HepG2 (cell line): ENCODE measurements around the gene POLR1H. TPM values are rescaled to one million over a fixed set of nuclear protein-coding genes. Genes with fewer than 3 reads are reported as not detected.
A peak's percentile ranks its signal among the peaks of the same experiment; 100 is the strongest.

Experiments
- ATM ChIP-seq: fragments of 450-650 bp; IDR thresholded peaks from 2 replicates; pipeline ENCODE4 v1.7.1; 2017; ENCODE audit warnings: mild to moderate bottlenecking, borderline replicate concordance
- CREB1 ChIP-seq, 2 experiments: fragments of 450-650 bp in 1 of 2; IDR thresholded peaks; 2 replicates each; pipeline ENCODE4 v1.6.1; 2016 to 2017; ENCODE audit warnings: control low read depth in 1 of 2, mild to moderate bottlenecking in 1 of 2, missing compliant biosample characterization in 1 of 2, missing genetic modification characterization in 1 of 2
- DMAP1 ChIP-seq: IDR thresholded peaks from 2 replicates; pipeline ENCODE4 v1.6.1; 2016
- ETV5 ChIP-seq: IDR thresholded peaks from 2 replicates; pipeline ENCODE4 v1.6.1; 2018; ENCODE audit warnings: missing biosample characterization, missing genetic modification reagents, inconsistent platforms, borderline replicate concordance
- GATAD2A ChIP-seq: IDR thresholded peaks from 2 replicates; pipeline ENCODE4 v1.6.1; 2016
- GTF2F1 ChIP-seq: fragments of 150-350 bp; IDR thresholded peaks from 2 replicates; pipeline ENCODE4 v1.6.1; 2014; ENCODE audit warnings: low read length
- HOXA9 ChIP-seq: sonication (generic); formaldehyde crosslinking; IDR thresholded peaks from 2 replicates; pipeline ENCODE4 v1.8.1; 2022; ENCODE audit warnings: missing genetic modification reagents, mild to moderate bottlenecking, moderate library complexity, borderline replicate concordance
- MATR3 ChIP-seq: sonication (generic); formaldehyde crosslinking; IDR thresholded peaks from 2 replicates; pipeline ENCODE4 v1.4.0; 2020; ENCODE audit warnings: missing genetic modification reagents
- MIER2 ChIP-seq: IDR thresholded peaks from 2 replicates; pipeline ENCODE4 v1.6.1; 2016; ENCODE audit warnings: missing biosample characterization, missing genetic modification reagents
- RBM39 ChIP-seq: fragments of 200-400 bp; formaldehyde crosslinking; IDR thresholded peaks from one replicate; pipeline ENCODE4 v1.6.1; 2018; ENCODE audit warnings: antibody characterized with exemption, mild to moderate bottlenecking, low read depth, low read length; ENCODE audit not compliant: poor library complexity, severe bottlenecking
- RCOR2 ChIP-seq: IDR thresholded peaks from 2 replicates; pipeline ENCODE4 v1.6.1; 2016; ENCODE audit warnings: missing biosample characterization, missing genetic modification reagents
- SETDB1 ChIP-seq: sonication (generic); formaldehyde crosslinking; IDR thresholded peaks from 2 replicates; pipeline ENCODE4 v1.5.1; 2020; ENCODE audit warnings: missing genetic modification reagents, mild to moderate bottlenecking, borderline replicate concordance
- SP5 ChIP-seq: IDR thresholded peaks from 2 replicates; pipeline ENCODE4 v1.6.1; 2016; ENCODE audit warnings: low read depth, borderline replicate concordance
- THAP8 ChIP-seq: sonication (generic); formaldehyde crosslinking; IDR thresholded peaks from 2 replicates; pipeline ENCODE4 v1.5.1; 2020; ENCODE audit warnings: missing genetic modification reagents, mild to moderate bottlenecking, borderline replicate concordance
- ZFP37 ChIP-seq: sonication (generic); formaldehyde crosslinking; IDR thresholded peaks from 2 replicates; pipeline ENCODE4 v1.4.0; 2020; ENCODE audit warnings: missing genetic modification reagents, borderline replicate concordance
- ZNF333 ChIP-seq: sonication (generic); formaldehyde crosslinking; IDR thresholded peaks from 2 replicates; pipeline ENCODE4 v1.4.0; 2020; ENCODE audit warnings: mild to moderate bottlenecking, missing genetic modification reagents, borderline replicate concordance
- ZNF598 ChIP-seq: sonication (generic); formaldehyde crosslinking; IDR thresholded peaks from 2 replicates; pipeline ENCODE4 v1.5.1; 2020; ENCODE audit warnings: mild to moderate bottlenecking, missing genetic modification reagents, borderline replicate concordance
- ZNF672 ChIP-seq: sonication (generic); formaldehyde crosslinking; IDR thresholded peaks from 2 replicates; pipeline ENCODE4 v1.8.1; 2022; ENCODE audit warnings: missing genetic modification reagents
- ZNF773 ChIP-seq: sonication (generic); formaldehyde crosslinking; IDR thresholded peaks from 2 replicates; pipeline ENCODE4 v1.4.0; 2020; ENCODE audit warnings: missing genetic modification reagents, borderline replicate concordance
- polyA plus RNA-seq, 8 experiments: library from polyadenylated mRNA; depleted of rRNA in 3 of 8; stranded (reverse) in 7 of 8; unstranded in 1 of 8; fragments of >200 nt; fragmentation: Illumina TruSeq in 4 of 8; extraction: Trizol in 4 of 8; gene quantifications; 2 replicates each; pipeline versions ENCODE4 v1.2.1 to v1.2.3, GENCODE V29; 2011 to 2016; ENCODE audit warnings: low read depth in 4 of 8, missing spikeins in 1 of 8, mixed read lengths in 1 of 8; ENCODE audit not compliant: insufficient read depth in 1 of 8
- total RNA-seq, 5 experiments: library from RNA; depleted of rRNA; stranded (reverse); fragments of >200 nt; fragmentation: Illumina TruSeq; extraction: Trizol; gene quantifications; 2 replicates each; pipeline ENCODE4 v1.2.3, GENCODE V29; 2016; ENCODE audit warnings: low read depth in 1 of 5
- TF ChIP-seq, protein P1 (sequence below): sonication (generic); formaldehyde crosslinking; IDR thresholded peaks from 2 replicates; pipeline ENCODE4 v1.4.0; 2020; ENCODE audit warnings: missing genetic modification reagents, borderline replicate concordance
- TF ChIP-seq, protein P2 (sequence below): sonication (generic); formaldehyde crosslinking; IDR thresholded peaks from 2 replicates; pipeline ENCODE4 v1.5.0; 2020; ENCODE audit warnings: mild to moderate bottlenecking, missing genetic modification reagents, borderline replicate concordance
- TF ChIP-seq, protein P3 (sequence below): sonication (generic); formaldehyde crosslinking; IDR thresholded peaks from 2 replicates; pipeline ENCODE4 v1.4.0; 2020; ENCODE audit warnings: mild to moderate bottlenecking, missing genetic modification reagents
- TF ChIP-seq, protein P4 (sequence below): sonication (generic); formaldehyde crosslinking; IDR thresholded peaks from 2 replicates; pipeline ENCODE4 v1.8.1; 2022; ENCODE audit warnings: mild to moderate bottlenecking, missing genetic modification reagents

POLR1H gene
- total and polyA plus RNA-seq, 2 of the 13 experiments (the other 11 are each of a cell fraction or from before 2014, with no cell fraction given): 61.4 to 79.8 TPM

- TF ChIP-seq ZNF598 (CRISPR knock-in tag) (peak; percentile 54; the same call in 1 of the 2 replicates), CREB1 (IDR thresholded peaks at IDR 0.05) (peak; percentile 100), CREB1 (CRISPR knock-in tag; IDR thresholded peaks at IDR 0.05) (peak; percentile 99), ZNF333 (CRISPR knock-in tag) (peak; percentile 94), HOXA9 (CRISPR knock-in tag) (no peak), ZNF672 (CRISPR knock-in tag) (no peak), SP5 (CRISPR knock-in tag) (peak; percentile 57; the same call in 1 of the 2 replicates), MATR3 (CRISPR knock-in tag) (no peak), SETDB1 (CRISPR knock-in tag) (no peak), RCOR2 (peak; percentile 58; the same call in 1 of the 2 replicates), DMAP1 (CRISPR knock-in tag) (peak; percentile 94), ATM (no peak), RBM39 (peak; percentile 87), GTF2F1 (no peak), ZNF773 (no peak), MIER2 (CRISPR knock-in tag) (peak; percentile 78; the same call in 1 of the 2 replicates), ETV5 (CRISPR knock-in tag) (peak; percentile 77; the same call in 1 of the 2 replicates), THAP8 (no peak), ZFP37 (CRISPR knock-in tag) (no peak), GATAD2A (CRISPR knock-in tag) (peak; percentile 92)
- TF ChIP-seq, protein P1, sequence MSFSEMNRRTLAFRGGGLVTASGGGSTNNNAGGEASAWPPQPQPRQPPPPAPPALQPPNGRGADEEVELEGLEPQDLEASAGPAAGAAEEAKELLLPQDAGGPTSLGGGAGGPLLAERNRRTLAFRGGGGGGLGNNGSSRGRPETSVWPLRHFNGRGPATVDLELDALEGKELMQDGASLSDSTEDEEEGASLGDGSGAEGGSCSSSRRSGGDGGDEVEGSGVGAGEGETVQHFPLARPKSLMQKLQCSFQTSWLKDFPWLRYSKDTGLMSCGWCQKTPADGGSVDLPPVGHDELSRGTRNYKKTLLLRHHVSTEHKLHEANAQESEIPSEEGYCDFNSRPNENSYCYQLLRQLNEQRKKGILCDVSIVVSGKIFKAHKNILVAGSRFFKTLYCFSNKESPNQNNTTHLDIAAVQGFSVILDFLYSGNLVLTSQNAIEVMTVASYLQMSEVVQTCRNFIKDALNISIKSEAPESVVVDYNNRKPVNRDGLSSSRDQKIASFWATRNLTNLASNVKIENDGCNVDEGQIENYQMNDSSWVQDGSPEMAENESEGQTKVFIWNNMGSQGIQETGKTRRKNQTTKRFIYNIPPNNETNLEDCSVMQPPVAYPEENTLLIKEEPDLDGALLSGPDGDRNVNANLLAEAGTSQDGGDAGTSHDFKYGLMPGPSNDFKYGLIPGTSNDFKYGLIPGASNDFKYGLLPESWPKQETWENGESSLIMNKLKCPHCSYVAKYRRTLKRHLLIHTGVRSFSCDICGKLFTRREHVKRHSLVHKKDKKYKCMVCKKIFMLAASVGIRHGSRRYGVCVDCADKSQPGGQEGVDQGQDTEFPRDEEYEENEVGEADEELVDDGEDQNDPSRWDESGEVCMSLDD (CRISPR knock-in tag): 0 out of 2 replicates have a peak, but pooled peaks have one; percentile 79
- TF ChIP-seq, protein P2, sequence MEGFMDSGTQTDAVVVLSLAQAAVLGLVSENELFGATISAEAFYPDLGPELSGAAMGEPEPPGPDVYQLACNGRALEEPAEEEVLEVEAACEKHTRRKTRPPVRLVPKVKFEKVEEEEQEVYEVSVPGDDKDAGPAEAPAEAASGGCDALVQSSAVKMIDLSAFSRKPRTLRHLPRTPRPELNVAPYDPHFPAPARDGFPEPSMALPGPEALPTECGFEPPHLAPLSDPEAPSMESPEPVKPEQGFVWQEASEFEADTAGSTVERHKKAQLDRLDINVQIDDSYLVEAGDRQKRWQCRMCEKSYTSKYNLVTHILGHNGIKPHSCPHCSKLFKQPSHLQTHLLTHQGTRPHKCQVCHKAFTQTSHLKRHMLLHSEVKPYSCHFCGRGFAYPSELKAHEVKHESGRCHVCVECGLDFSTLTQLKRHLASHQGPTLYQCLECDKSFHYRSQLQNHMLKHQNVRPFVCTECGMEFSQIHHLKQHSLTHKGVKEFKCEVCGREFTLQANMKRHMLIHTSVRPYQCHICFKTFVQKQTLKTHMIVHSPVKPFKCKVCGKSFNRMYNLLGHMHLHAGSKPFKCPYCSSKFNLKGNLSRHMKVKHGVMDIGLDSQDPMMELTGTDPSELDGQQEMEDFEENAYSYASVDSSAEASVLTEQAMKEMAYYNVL (CRISPR knock-in tag): 0 out of 2 replicates have a peak, but pooled peaks have one; percentile 49
- TF ChIP-seq, protein P3, sequence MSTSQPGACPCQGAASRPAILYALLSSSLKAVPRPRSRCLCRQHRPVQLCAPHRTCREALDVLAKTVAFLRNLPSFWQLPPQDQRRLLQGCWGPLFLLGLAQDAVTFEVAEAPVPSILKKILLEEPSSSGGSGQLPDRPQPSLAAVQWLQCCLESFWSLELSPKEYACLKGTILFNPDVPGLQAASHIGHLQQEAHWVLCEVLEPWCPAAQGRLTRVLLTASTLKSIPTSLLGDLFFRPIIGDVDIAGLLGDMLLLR: peak; percentile 75
- TF ChIP-seq, protein P4, sequence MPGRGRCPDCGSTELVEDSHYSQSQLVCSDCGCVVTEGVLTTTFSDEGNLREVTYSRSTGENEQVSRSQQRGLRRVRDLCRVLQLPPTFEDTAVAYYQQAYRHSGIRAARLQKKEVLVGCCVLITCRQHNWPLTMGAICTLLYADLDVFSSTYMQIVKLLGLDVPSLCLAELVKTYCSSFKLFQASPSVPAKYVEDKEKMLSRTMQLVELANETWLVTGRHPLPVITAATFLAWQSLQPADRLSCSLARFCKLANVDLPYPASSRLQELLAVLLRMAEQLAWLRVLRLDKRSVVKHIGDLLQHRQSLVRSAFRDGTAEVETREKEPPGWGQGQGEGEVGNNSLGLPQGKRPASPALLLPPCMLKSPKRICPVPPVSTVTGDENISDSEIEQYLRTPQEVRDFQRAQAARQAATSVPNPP: no peak
Measured at GRCh38 chr6:30061092-30061857, at the start of gene POLR1H (continued).
